ENCODE data around the gene ATXN2.

Gene ATXN2

DNA sequence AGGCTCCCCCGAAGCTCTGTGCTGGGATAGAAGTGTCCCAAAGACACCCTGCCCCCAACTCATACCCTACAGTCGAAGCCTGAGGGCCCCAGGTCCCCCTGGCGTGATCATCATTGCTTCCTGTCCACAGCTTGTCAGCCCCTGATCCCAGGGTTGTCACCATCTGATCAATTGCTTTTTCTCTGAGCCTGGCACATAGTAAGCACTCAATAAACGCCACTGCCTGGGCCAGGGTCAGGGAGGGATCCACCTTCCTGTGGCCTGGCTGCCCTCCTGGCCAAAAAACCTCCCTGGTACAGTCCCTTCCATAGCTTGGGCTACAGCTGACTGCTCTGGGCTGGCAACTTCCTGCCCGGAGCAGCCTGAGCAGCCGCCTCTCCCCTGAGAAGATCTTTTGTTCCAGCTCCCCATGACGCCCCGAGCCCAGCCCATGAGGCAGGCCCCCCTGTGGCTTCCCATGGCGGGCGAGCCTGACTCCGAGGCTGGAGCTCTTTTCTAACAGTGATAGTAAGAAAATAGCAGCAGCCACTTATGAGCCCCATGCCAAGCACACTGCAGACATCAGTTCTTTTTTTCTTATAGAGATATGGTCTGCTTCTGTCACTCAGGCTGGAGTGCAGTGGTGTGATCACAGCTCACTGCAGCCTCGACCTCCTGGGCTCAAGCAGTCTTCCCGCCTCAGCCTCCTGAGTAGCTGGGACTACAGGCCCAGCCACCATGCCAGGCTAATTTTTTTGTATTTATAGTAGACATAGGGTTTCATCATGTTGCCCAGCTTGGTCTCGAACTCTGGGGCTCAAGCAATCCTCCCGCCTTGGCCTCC lies 186.9 kb downstream of the ATXN2 start:
- H3K36me3 ChIP-seq (ENCODE audit: control insufficient read depth, insufficient read depth, low read length) = no peaks in the 10 kb centered on the region
- H3K9me3 ChIP-seq (ENCODE audit: control insufficient read depth, low read length) = no peaks in the 10 kb centered on the region
- no peaks in the 10 kb centered on the region for H3K27me3 ChIP-seq (ENCODE audit: control insufficient read depth, insufficient read depth, low read length, poor library complexity, severe bottlenecking)
- peaks cover 30% of the 10 kb centered on the region for H3K4me1 ChIP-seq (ENCODE audit: control insufficient read depth, insufficient read depth, low read length)
- H3K4me3 ChIP-seq (ENCODE audit: insufficient read depth, low read depth, low read length) = no peak overlapping the region
- WGBS, 2 experiments = 33 to 36% methylated on average over 15 of the region's 15 CpGs
- peak overlapping the region; percentile 64 for H3K27ac ChIP-seq (ENCODE audit: insufficient read depth, low read depth, low read length, poor library complexity, severe bottlenecking)

DNA sequence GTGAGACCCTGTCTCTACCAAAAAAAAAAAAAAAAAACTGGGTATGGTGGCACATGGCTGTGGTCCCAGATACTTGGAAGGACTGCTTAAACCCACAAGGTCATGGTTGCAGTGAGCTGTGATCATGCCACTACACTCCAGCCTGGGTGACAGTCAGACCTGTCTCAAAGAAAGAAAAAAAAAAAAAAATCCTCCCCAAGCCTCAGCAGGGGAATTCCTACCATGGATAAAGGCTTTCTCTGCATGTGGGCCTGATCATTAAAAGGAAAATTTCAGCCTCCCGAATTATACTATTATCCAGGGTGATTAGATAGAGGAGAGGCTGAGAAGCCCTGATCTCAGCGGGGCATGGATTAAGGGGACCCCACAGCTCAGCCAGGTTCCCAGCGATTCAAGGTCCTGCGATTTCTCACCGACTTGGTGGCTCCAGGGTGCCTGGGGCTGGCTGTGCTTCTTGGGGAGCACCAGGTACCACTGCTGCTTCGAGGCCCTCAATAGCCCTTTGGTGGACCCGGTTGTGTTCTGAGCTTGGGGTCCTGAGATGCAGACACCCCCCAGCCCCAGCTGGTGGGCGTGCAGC lies 187.8 kb downstream of the ATXN2 start:
- Histone ChIP-seq H3K4me3 (ENCODE audit: insufficient read depth, low read depth, low read length) (no peak overlapping the region), H3K9me3 (ENCODE audit: control insufficient read depth, low read length) (no peaks in the 10 kb centered on the region), H3K27me3 (ENCODE audit: control insufficient read depth, insufficient read depth, low read length, poor library complexity, severe bottlenecking) (peaks cover 4% of the 10 kb centered on the region), H3K36me3 (ENCODE audit: control insufficient read depth, insufficient read depth, low read length) (no peaks in the 10 kb centered on the region), H3K27ac (ENCODE audit: insufficient read depth, low read depth, low read length, poor library complexity, severe bottlenecking) (no peak overlapping the region), H3K4me1 (ENCODE audit: control insufficient read depth, insufficient read depth, low read length) (peaks cover 39% of the 10 kb centered on the region)
- 65% methylated on average over 8 of the region's 8 CpGs for WGBS, 2 experiments

DNA sequence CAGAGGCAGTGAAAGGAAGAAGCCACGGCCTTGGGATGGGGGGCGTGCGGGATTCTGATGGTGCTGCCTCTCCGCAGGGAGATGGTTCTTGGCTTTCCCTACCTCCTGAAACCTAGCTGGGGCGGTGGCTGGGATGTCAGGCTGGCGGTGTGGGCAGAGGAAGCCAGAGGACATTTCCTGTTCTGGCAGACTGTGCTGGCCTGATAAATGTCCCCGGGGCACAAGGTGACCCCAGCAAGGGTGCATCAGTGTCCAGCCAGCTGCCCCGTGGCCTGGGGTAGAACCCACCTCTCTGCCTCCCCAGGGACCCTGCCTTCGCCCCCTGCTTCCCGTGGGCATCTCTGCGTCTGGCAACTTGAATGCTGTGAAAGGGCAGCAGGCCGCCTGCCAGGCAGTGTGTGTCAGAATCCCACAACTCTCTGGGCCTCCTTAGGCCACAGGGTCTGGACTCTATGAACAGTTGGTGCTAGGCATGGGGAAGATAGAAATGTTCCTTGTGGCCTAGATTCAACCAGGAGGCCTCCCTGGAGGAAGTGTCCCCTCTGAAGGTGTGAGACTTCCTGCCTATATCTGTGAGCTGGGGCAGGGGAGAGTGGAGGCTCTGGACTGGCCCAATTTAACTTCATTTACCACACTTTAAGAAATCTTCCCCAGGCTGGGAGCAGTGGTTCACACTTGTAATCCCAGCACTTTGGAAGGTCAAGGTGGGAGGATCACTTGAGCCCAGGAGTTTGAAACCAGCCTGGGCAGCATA lies 188.5 kb downstream of the ATXN2 start:
- H3K27me3 ChIP-seq (ENCODE audit: control insufficient read depth, insufficient read depth, low read length, poor library complexity, severe bottlenecking) = peaks cover 5% of the 10 kb centered on the region
- H3K4me3 ChIP-seq (ENCODE audit: insufficient read depth, low read depth, low read length) = no peak overlapping the region
- H3K9me3 ChIP-seq (ENCODE audit: control insufficient read depth, low read length) = no peaks in the 10 kb centered on the region
- peak overlapping the region; percentile 31 for H3K27ac ChIP-seq (ENCODE audit: insufficient read depth, low read depth, low read length, poor library complexity, severe bottlenecking)
- 87 to 89% methylated on average over 12 of the region's 12 CpGs for WGBS, 2 experiments
- H3K36me3 ChIP-seq (ENCODE audit: control insufficient read depth, insufficient read depth, low read length) = no peaks in the 10 kb centered on the region
- peaks cover 42% of the 10 kb centered on the region for H3K4me1 ChIP-seq (ENCODE audit: control insufficient read depth, insufficient read depth, low read length)

DNA sequence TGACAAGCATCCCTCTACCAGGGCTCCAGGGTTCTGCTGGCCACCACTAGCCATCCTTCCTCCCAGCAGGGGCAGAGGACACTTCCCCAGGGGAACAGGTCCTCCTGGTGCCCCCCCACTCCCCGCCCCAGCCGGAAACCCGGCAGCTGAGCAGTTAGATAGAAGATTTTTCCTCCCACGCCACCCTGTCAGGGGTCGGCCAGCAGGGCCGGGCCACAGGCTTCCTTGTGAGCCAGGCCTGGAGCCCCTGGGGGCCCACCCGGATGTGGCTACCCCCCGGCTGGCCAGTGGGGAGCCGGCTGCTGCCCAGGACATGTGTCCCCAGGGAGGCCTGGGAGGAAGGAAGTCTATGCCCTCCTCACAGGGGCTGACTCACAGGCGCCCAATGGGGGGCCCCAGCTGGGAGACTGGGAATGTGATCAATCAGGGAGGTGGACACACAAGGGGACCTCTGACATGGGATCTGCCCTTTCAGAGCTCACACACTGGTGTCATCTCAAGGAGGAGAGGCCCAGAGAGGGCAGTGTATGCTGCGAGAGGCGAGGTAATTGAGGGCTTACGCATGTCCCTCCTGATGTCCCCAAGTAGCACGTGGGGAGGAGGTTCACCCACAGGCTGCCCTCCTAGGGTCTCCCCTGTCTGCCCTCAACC lies 189.2 kb downstream of the ATXN2 start:
- H3K36me3 ChIP-seq (ENCODE audit: control insufficient read depth, insufficient read depth, low read length) = no peaks in the 10 kb centered on the region
- H3K27me3 ChIP-seq (ENCODE audit: control insufficient read depth, insufficient read depth, low read length, poor library complexity, severe bottlenecking) = peaks cover 7% of the 10 kb centered on the region
- 71 to 74% methylated on average over 14 of the region's 14 CpGs for WGBS, 2 experiments
- H3K9me3 ChIP-seq (ENCODE audit: control insufficient read depth, low read length) = no peaks in the 10 kb centered on the region
- no peak overlapping the region for H3K4me3 ChIP-seq (ENCODE audit: insufficient read depth, low read depth, low read length)
- peak overlapping the region; percentile 31 for H3K27ac ChIP-seq (ENCODE audit: insufficient read depth, low read depth, low read length, poor library complexity, severe bottlenecking)
- peaks cover 45% of the 10 kb centered on the region for H3K4me1 ChIP-seq (ENCODE audit: control insufficient read depth, insufficient read depth, low read length)

DNA sequence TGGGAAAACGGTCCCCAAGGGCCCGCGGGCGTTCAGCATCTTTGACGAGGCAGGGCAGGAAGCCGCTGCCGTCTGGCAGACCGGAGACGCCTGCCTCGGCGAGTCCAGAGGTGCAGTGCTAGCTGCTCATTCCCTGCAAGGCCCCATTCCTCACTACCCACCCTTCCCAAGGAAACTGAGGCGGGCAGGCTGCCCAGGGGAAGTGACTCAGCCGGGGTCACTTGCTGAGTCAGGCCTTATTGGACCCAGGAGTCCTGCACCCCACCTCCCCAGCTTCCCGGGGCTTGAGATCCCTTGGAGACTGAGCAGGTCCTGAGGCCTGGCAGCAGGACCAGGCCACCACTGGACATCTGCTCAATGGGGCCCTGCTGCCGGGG lies 189.7 kb downstream of the ATXN2 start:
- peaks cover 46% of the 10 kb centered on the region for H3K4me1 ChIP-seq (ENCODE audit: control insufficient read depth, insufficient read depth, low read length)
- WGBS, 2 experiments = 90 to 93% methylated on average over 15 of the region's 15 CpGs

DNA sequence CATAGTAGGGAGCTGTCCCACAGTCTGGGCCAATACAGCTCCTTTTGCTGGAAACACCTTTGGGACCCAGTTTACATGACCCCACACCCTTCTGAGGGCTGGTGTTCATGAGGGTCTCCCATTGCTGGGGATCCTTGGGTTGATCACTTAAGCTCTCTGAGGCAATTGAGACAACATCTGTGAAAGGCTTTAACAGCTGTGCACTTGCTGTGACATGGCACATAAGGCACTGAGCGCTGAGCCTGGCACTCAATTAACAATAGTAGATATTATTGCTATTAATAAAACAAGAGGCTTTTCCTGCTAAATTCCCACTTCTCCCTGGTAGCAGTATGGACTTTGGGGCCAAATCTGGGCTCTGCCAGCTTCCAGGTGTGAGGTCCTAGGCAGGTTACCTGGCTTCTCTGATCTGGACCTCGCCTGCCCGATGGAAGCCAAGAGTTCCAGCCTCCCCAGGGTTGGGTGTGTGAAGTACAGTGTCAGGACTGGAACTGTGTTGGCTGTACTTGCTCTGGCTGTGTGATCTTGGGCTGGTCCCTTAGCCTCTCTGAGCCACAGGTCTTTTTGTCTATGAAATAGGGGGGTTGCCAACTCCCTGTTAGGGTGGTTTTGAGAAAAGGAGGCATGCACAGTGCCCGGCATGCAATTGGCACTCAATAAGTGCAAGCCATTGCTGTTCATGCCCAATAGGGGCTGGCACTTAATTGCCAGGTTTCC lies 190.3 kb downstream of the ATXN2 start:
- H3K4me1 ChIP-seq (ENCODE audit: control insufficient read depth, insufficient read depth, low read length) = peaks cover 46% of the 10 kb centered on the region
- no peak overlapping the region for H3K4me3 ChIP-seq (ENCODE audit: insufficient read depth, low read depth, low read length)
- H3K27me3 ChIP-seq (ENCODE audit: control insufficient read depth, insufficient read depth, low read length, poor library complexity, severe bottlenecking) = peaks cover 18% of the 10 kb centered on the region
- WGBS, 2 experiments = 97% methylated on average over 4 of the region's 4 CpGs
- H3K36me3 ChIP-seq (ENCODE audit: control insufficient read depth, insufficient read depth, low read length) = no peaks in the 10 kb centered on the region
- H3K27ac ChIP-seq (ENCODE audit: insufficient read depth, low read depth, low read length, poor library complexity, severe bottlenecking) = no peak overlapping the region
- H3K9me3 ChIP-seq (ENCODE audit: control insufficient read depth, low read length) = no peaks in the 10 kb centered on the region

More for the DNA sequence above, 189.7 kb downstream of the ATXN2 start:
- H3K9me3 ChIP-seq (ENCODE audit: control insufficient read depth, low read length) = no peaks in the 10 kb centered on the region
- H3K4me3 ChIP-seq (ENCODE audit: insufficient read depth, low read depth, low read length) = no peak overlapping the region
- no peaks in the 10 kb centered on the region for H3K36me3 ChIP-seq (ENCODE audit: control insufficient read depth, insufficient read depth, low read length)
- H3K27ac ChIP-seq (ENCODE audit: insufficient read depth, low read depth, low read length, poor library complexity, severe bottlenecking) = no peak overlapping the region
- H3K27me3 ChIP-seq (ENCODE audit: control insufficient read depth, insufficient read depth, low read length, poor library complexity, severe bottlenecking) = peaks cover 13% of the 10 kb centered on the region

DNA sequence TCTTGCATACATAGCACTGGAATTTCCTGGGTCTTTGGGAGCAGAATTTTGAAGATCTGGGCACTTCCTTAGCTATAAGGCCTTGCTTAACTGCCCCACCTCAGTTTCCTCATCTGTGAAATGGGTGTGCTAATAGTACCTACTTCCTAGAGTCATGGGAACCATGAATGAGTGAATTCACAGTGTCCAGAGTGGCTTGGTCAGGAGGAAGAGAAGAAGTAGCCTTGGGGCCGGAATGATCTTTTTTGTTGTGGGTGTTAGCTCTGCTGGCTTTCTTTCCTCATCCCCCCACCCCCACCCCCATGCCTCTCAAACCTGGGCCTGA lies 191.0 kb downstream of the ATXN2 start:
- Histone ChIP-seq H3K36me3 (ENCODE audit: control insufficient read depth, insufficient read depth, low read length) (no peaks in the 10 kb centered on the region), H3K9me3 (ENCODE audit: control insufficient read depth, low read length) (no peaks in the 10 kb centered on the region), H3K27me3 (ENCODE audit: control insufficient read depth, insufficient read depth, low read length, poor library complexity, severe bottlenecking) (peaks cover 21% of the 10 kb centered on the region), H3K27ac (ENCODE audit: insufficient read depth, low read depth, low read length, poor library complexity, severe bottlenecking) (no peak overlapping the region), H3K4me1 (ENCODE audit: control insufficient read depth, insufficient read depth, low read length) (peaks cover 46% of the 10 kb centered on the region), H3K4me3 (ENCODE audit: insufficient read depth, low read depth, low read length) (no peak overlapping the region)
- 100% methylated on average over 1 of the region's 1 CpG; no CpG with 5 or more reads in 1 of the 2 experiments for WGBS, 2 experiments

DNA sequence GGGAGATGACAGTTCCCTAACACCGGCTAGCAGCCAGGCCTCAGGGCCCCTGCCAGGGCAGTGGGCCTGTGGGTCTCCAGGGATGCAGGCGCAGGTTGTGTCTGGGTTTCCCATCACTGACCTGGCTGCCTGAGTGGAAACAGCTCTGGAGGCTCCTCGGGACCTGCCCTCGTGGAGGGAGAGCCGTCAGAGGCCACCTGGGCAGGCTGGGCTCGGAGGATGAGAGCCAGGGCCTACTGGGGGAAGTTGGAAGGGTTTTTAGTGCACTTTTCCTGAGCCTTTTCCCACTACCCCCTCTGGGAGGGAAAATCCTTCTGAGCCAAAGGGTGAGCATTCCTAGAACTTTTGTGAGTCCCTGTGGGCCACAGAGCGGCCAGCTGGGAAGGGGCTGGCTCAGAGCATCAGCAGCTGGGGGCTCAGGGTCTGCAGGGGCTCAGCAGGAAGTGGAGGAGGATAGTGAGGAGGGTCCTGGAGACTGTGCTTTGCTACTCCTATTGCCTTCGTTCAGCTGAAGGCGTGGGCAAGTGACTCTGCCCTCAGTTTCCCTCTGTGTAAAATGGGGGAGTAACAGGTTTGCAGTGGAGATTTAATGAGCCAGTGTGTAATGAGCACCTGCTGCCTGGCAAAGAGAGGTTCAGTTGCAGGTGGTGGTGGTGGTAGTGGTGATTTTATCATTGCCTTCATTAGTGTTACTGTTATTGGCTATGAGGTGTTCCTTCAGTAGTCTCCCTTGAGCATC lies 191.6 kb downstream of the ATXN2 start:
- 53 to 61% methylated on average over 9 of the region's 9 CpGs for WGBS, 2 experiments
- peaks cover 45% of the 10 kb centered on the region for H3K4me1 ChIP-seq (ENCODE audit: control insufficient read depth, insufficient read depth, low read length)

More for the DNA sequence above, 191.6 kb downstream of the ATXN2 start:
- Histone ChIP-seq H3K4me3 (ENCODE audit: insufficient read depth, low read depth, low read length) (peak overlapping the region; percentile 75), H3K27me3 (ENCODE audit: control insufficient read depth, insufficient read depth, low read length, poor library complexity, severe bottlenecking) (peaks cover 21% of the 10 kb centered on the region), H3K36me3 (ENCODE audit: control insufficient read depth, insufficient read depth, low read length) (no peaks in the 10 kb centered on the region), H3K27ac (ENCODE audit: insufficient read depth, low read depth, low read length, poor library complexity, severe bottlenecking) (no peak overlapping the region), H3K9me3 (ENCODE audit: control insufficient read depth, low read length) (no peaks in the 10 kb centered on the region)

Data from ectodermal cell (in vitro differentiated cells).